ENCODE measurements around the gene PAX8. TPM values are rescaled to one million over a fixed set of nuclear protein-coding genes. Genes with fewer than 3 reads are reported as not detected.
A peak's percentile ranks its signal among the peaks of the same experiment; 100 is the strongest.

The PAX8 gene
- total and polyA plus RNA-seq, 2 of the 13 experiments (the other 11 are each of a cell fraction or from before 2014, with no cell fraction given): 1.5 to 8.8 TPM

DNA sequence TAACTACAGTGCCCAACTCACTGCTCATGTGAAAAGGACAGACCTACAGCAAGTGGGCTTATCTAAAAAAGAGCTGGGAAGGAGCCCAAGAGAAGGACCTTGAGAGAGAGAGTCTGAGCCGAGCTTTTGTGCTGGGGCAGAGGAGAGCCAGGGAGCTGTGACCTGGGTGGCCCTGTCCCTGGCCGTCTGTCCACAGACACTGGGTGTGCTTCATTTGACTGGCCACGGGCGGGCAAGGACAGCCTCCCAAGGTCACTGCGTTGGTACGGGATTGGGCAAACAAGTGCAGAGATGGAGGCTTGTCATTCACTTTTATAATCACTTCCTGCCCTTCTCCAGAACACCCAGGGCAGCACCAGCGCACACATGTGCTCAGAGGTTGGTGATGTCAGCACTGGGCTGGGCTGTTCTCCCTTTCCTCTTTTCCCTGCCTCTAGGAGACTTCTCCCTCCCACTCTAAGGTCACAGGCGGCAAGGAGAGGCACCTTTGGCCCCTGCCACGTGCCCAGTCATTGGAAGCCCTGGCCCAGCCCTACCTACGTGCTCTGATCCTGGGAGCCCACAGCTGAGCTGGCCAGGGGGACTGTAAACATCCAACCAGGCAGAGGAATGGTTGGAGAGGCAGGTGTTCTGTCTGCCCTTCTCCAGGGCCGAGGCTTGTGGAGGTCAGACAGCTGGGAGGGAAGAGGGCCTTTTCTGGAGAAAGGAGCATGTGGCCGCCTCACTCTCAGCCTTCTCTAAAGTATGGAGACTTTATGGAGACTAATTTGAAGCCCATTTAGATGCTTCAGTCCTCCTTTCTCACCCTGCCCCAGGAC lies 111.4 kb downstream of the PAX8 start (continued):
- TF ChIP-seq, protein P1, sequence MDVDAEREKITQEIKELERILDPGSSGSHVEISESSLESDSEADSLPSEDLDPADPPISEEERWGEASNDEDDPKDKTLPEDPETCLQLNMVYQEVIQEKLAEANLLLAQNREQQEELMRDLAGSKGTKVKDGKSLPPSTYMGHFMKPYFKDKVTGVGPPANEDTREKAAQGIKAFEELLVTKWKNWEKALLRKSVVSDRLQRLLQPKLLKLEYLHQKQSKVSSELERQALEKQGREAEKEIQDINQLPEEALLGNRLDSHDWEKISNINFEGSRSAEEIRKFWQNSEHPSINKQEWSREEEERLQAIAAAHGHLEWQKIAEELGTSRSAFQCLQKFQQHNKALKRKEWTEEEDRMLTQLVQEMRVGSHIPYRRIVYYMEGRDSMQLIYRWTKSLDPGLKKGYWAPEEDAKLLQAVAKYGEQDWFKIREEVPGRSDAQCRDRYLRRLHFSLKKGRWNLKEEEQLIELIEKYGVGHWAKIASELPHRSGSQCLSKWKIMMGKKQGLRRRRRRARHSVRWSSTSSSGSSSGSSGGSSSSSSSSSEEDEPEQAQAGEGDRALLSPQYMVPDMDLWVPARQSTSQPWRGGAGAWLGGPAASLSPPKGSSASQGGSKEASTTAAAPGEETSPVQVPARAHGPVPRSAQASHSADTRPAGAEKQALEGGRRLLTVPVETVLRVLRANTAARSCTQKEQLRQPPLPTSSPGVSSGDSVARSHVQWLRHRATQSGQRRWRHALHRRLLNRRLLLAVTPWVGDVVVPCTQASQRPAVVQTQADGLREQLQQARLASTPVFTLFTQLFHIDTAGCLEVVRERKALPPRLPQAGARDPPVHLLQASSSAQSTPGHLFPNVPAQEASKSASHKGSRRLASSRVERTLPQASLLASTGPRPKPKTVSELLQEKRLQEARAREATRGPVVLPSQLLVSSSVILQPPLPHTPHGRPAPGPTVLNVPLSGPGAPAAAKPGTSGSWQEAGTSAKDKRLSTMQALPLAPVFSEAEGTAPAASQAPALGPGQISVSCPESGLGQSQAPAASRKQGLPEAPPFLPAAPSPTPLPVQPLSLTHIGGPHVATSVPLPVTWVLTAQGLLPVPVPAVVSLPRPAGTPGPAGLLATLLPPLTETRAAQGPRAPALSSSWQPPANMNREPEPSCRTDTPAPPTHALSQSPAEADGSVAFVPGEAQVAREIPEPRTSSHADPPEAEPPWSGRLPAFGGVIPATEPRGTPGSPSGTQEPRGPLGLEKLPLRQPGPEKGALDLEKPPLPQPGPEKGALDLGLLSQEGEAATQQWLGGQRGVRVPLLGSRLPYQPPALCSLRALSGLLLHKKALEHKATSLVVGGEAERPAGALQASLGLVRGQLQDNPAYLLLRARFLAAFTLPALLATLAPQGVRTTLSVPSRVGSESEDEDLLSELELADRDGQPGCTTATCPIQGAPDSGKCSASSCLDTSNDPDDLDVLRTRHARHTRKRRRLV (CRISPR knock-in tag; IDR thresholded peaks at IDR 0.05): peak; percentile 80; the same call in 1 of the 2 replicates
- TF ChIP-seq DR1 (CRISPR knock-in tag; IDR thresholded peaks at IDR 0.05): peak; percentile 58; the same call in 1 of the 2 replicates
- TF ChIP-seq, protein P2, sequence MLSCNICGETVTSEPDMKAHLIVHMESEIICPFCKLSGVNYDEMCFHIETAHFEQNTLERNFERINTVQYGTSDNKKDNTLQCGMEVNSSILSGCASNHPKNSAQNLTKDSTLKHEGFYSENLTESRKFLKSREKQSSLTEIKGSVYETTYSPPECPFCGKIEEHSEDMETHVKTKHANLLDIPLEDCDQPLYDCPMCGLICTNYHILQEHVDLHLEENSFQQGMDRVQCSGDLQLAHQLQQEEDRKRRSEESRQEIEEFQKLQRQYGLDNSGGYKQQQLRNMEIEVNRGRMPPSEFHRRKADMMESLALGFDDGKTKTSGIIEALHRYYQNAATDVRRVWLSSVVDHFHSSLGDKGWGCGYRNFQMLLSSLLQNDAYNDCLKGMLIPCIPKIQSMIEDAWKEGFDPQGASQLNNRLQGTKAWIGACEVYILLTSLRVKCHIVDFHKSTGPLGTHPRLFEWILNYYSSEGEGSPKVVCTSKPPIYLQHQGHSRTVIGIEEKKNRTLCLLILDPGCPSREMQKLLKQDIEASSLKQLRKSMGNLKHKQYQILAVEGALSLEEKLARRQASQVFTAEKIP (CRISPR knock-in tag; IDR thresholded peaks at IDR 0.05; ENCODE audit: borderline replicate concordance): no peak
- 0 out of 2 replicates have a peak, but pooled peaks have one; percentile 85 for TF ChIP-seq KLF6 (CRISPR knock-in tag; IDR thresholded peaks at IDR 0.05)
- peak; percentile 82; the same call in 1 of the 2 replicates for TF ChIP-seq ZNF547 (CRISPR knock-in tag; IDR thresholded peaks at IDR 0.05)
- TF ChIP-seq ISL2 (CRISPR knock-in tag; IDR thresholded peaks at IDR 0.05): peak; percentile 83
- TF ChIP-seq ZNF468 (CRISPR knock-in tag; IDR thresholded peaks at IDR 0.05): no peak
- TF ChIP-seq, protein P3, sequence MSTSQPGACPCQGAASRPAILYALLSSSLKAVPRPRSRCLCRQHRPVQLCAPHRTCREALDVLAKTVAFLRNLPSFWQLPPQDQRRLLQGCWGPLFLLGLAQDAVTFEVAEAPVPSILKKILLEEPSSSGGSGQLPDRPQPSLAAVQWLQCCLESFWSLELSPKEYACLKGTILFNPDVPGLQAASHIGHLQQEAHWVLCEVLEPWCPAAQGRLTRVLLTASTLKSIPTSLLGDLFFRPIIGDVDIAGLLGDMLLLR (CRISPR knock-in tag; IDR thresholded peaks at IDR 0.05): peak; percentile 86; the same call in 1 of the 2 replicates
- TF ChIP-seq SALL2 (CRISPR knock-in tag; IDR thresholded peaks at IDR 0.05): peak; percentile 93
- no peak for TF ChIP-seq SP1 (IDR thresholded peaks at IDR 0.05)
- TF ChIP-seq SP1 (CRISPR knock-in tag; IDR thresholded peaks at IDR 0.05): no peak
- TF ChIP-seq, protein P4, sequence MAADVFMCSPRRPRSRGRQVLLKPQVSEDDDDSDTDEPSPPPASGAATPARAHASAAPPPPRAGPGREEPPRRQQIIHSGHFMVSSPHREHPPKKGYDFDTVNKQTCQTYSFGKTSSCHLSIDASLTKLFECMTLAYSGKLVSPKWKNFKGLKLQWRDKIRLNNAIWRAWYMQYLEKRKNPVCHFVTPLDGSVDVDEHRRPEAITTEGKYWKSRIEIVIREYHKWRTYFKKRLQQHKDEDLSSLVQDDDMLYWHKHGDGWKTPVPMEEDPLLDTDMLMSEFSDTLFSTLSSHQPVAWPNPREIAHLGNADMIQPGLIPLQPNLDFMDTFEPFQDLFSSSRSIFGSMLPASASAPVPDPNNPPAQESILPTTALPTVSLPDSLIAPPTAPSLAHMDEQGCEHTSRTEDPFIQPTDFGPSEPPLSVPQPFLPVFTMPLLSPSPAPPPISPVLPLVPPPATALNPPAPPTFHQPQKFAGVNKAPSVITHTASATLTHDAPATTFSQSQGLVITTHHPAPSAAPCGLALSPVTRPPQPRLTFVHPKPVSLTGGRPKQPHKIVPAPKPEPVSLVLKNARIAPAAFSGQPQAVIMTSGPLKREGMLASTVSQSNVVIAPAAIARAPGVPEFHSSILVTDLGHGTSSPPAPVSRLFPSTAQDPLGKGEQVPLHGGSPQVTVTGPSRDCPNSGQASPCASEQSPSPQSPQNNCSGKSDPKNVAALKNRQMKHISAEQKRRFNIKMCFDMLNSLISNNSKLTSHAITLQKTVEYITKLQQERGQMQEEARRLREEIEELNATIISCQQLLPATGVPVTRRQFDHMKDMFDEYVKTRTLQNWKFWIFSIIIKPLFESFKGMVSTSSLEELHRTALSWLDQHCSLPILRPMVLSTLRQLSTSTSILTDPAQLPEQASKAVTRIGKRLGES (CRISPR knock-in tag; IDR thresholded peaks at IDR 0.05; ENCODE audit: borderline replicate concordance): peak; percentile 72; the same call in 1 of the 2 replicates
